HL-60 (cell line): ENCODE measurements around the gene LRRC71.
"Not testable (repeated sequence)": the region's sequence is repeated elsewhere in the genome, so short reads cannot be mapped to it uniquely, and the experiment has no call there.

Experiments used
- DNase-seq, 2 experiments: peaks; one replicate each; pipeline ENCODE4 v3.0.0-alpha.2; 2010 to 2020; ENCODE audit warnings: low read depth in 1 of 2, low spot score in 1 of 2
- H3K27ac ChIP-seq: fragments of 250-450 bp; sonication (Bioruptor Pico); replicated peaks from 2 replicates; pipeline ENCODE4 v1.5.1; 2020; ENCODE audit warnings: mild to moderate bottlenecking, moderate library complexity
- H3K27me3 ChIP-seq: fragments of 250-450 bp; sonication (Bioruptor Pico); 2 replicates; pipeline ENCODE4 v1.5.1; 2021; ENCODE audit warnings: mild to moderate bottlenecking, moderate library complexity; ENCODE audit not compliant: insufficient read depth, poor library complexity, severe bottlenecking
- H3K4me3 ChIP-seq: replicated peaks from 2 replicates; pipeline ENCODE4 v1.5.1; 2011; ENCODE audit warnings: mild to moderate bottlenecking, control low read depth, low read length; ENCODE audit not compliant: insufficient read depth
- GABPA ChIP-seq: IDR thresholded peaks from 2 replicates; pipeline ENCODE4 v1.6.1; 2012; ENCODE audit warnings: low read depth
- POLR2AphosphoS5 ChIP-seq: IDR thresholded peaks from 2 replicates; pipeline ENCODE4 v1.6.1; 2012; ENCODE audit warnings: low read depth
- REST ChIP-seq: IDR thresholded peaks from 2 replicates; pipeline ENCODE4 v1.6.1; 2012; ENCODE audit warnings: low read depth; ENCODE audit not compliant: insufficient replicate concordance
- SPI1 ChIP-seq: IDR thresholded peaks from 2 replicates; pipeline ENCODE4 v1.6.1; 2012; ENCODE audit warnings: low read depth, mild to moderate bottlenecking, borderline replicate concordance
- TF ChIP-seq, protein P1 (sequence below): IDR thresholded peaks from one replicate; pipeline ENCODE4 v1.5.1; 2011; ENCODE audit warnings: low read length, control low read depth, inconsistent platforms; ENCODE audit not compliant: insufficient read depth

Gene LRRC71

GRCh38 chr1:156924478-156925153 lies 4.2 kb downstream of the LRRC71 start:
- Histone ChIP-seq H3K27me3 (peaks cover 72% of the 10 kb centered on the region), H3K27ac (no peak overlapping the region), H3K4me3 (no peak overlapping the region)
- no peak for TF ChIP-seq GABPA
- TF ChIP-seq REST, result no peak
- TF ChIP-seq, protein P1, sequence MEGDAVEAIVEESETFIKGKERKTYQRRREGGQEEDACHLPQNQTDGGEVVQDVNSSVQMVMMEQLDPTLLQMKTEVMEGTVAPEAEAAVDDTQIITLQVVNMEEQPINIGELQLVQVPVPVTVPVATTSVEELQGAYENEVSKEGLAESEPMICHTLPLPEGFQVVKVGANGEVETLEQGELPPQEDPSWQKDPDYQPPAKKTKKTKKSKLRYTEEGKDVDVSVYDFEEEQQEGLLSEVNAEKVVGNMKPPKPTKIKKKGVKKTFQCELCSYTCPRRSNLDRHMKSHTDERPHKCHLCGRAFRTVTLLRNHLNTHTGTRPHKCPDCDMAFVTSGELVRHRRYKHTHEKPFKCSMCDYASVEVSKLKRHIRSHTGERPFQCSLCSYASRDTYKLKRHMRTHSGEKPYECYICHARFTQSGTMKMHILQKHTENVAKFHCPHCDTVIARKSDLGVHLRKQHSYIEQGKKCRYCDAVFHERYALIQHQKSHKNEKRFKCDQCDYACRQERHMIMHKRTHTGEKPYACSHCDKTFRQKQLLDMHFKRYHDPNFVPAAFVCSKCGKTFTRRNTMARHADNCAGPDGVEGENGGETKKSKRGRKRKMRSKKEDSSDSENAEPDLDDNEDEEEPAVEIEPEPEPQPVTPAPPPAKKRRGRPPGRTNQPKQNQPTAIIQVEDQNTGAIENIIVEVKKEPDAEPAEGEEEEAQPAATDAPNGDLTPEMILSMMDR, result no peak
- no peak for TF ChIP-seq SPI1
- no peak for TF ChIP-seq POLR2AphosphoS5
- no peak for DNase-seq

DNA sequence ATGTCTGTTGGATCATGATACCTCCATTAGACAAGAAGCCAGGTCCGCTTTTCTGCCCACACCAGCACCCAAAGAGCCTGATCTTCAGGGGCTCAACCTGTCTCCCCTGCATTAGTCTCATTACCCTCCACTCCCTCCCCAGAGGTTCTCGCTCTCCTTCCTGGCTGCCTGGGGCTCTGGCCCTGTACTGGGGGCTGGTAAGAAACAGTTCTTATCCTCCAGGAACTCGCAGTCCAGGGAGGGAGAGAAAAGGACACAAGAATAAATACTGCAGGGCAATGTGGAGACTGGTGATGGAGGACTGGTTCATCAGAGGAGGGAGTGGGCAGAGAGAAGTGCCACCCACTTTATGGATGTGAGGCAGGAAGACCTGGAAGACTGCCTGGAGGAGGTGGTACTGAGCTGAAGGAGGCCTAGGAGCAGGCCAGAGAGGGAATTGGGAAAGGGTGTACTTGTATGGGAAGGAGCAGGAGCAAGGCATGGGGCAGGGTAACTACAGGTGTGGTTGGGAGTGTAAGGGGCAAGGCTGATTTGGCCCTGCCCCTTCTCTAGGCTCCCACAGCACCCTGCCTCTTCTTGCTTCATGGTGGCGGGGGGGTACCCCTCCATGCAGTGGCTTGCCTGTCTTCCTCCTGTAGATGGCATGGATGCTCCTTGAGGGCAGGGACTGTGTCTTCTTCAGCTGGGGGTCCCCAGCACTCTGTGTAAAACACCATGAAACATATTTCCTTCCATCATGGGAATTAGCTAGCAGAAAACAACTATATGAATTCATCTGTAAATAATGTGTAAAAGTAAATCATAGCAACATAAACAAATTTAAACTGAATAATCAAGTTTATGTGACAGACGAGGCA lies 5.0 kb downstream of the LRRC71 start:
- no peak overlapping the region for H3K4me3 ChIP-seq
- no peak overlapping the region for H3K27ac ChIP-seq
- peaks cover 68% of the 10 kb centered on the region for H3K27me3 ChIP-seq
- TF ChIP-seq REST (no peak), GABPA (no peak), POLR2AphosphoS5 (no peak), SPI1 (no peak)
- TF ChIP-seq, protein P1, result no peak
- DNase-seq, result no peak

DNA sequence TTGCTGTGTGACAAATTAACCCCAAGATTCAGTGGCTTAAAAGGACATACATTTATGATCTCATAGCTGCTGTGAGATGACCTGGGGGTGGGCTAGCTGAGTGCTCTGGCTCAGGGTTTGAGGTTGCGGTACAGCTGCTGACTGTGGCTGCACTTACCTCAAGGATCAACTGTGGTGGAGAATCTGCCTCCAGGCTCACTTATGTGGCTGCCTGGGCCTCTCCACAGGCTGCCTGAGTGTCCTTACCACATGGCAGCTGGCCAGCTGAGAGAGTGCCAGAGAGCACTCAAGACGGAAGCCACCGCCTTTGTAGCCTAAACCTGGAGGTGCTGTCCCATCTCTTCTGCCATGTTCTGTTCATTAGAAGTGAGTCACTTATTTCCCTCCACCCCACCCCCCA lies 5.7 kb downstream of the LRRC71 start:
- peak; percentile 54 to 82 for DNase-seq
- H3K4me3 ChIP-seq, result no peak overlapping the region
- peaks cover 66% of the 10 kb centered on the region for H3K27me3 ChIP-seq
- H3K27ac ChIP-seq, result no peak overlapping the region
- TF ChIP-seq POLR2AphosphoS5 (peak; percentile 96), SPI1 (no peak), REST (no peak)

DNA sequence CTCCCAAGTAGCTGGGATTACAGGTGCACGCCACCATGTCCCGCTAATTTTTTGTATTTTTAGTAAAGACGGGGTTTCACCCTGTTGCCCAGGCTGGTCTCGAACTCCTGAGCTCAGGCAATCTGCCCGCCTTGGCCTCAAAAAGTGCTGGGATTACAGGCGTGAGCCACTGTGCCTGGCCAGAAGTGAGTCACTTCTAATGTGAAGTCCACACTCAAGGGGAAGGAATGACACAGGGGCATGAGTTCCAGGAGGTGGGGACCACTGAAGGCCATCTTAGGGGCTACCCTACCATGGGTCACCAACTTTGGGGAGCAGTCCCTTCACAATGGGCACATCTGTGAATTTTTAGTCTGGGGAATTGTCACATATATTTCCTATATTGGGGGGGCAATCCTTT lies 6.3 kb downstream of the LRRC71 start:
- H3K4me3 ChIP-seq, H3K27ac ChIP-seq, DNase-seq: not testable (repeated sequence)
- H3K27me3 ChIP-seq, result peaks cover 63% of the 10 kb centered on the region
